HCT116 (cell line): ENCODE data around the gene GPHN. TPM values are rescaled to one million over a fixed set of nuclear protein-coding genes. Genes with fewer than 3 reads are reported as not detected.

Experiments
- ATAC-seq: fragments of 200-7000 bp; cut with Tn5 transposase; 2 replicates; pipeline ENCODE4 v1.9.1; 2020; ENCODE audit warnings: mild to moderate bottlenecking, moderate library complexity
- BruUV-seq: library from RNA; stranded (reverse); fragments of 400-500 nt; replicated peaks from 2 replicates; lab custom pipeline; 2021; lab: Mats Ljungman, UMichigan
- CTCF ChIA-PET: fragments of 300-600 bp; sonication (Branson Sonifier 250); formaldehyde crosslinking; loops from one replicate; lab custom pipeline; 2021; ENCODE audit warnings: antibody characterized with exemption; lab: Charles Lee
- POLR2A ChIA-PET: fragments of 300-600, 350-600 bp; sonication (Branson Sonifier 250); formaldehyde crosslinking; loops from one replicate; lab custom pipeline; 2021; ENCODE audit warnings: antibody characterized with exemption; lab: Charles Lee
- RAD21 ChIA-PET, 2 experiments: fragments of 300-600 bp; sonication (Branson Sonifier 250); formaldehyde crosslinking; loops; one replicate each; lab custom pipeline; 2023; ENCODE audit warnings: low total read pairs in 2 of 2; ENCODE audit not compliant: uncharacterized antibody in 2 of 2, unreplicated experiment in 2 of 2, low non-redundant PET in 1 of 2; lab: Charles Lee
- DNase-seq: peaks from one replicate; pipeline ENCODE4 v3.0.0-alpha.2; 2010; ENCODE audit warnings: low read depth, low spot score
- H2AFZ ChIP-seq: fragments of 200-600 bp; shearing (Covaris generic), sonication (generic); 2 replicates; pipeline ENCODE4 v1.6.1; 2017; ENCODE audit warnings: low read depth, mixed run types, mixed read lengths, antibody characterized with exemption, low read length; ENCODE audit not compliant: poor library complexity, severe bottlenecking
- H3K27ac ChIP-seq: 2 replicates; pipeline ENCODE4 v1.5.1; 2012; ENCODE audit warnings: low read depth, low read length
- H3K27me3 ChIP-seq: fragments of 200-600 bp; sonication (generic); 2 replicates; pipeline ENCODE4 v1.6.1; 2016; ENCODE audit warnings: mixed run types, low read length, mixed read lengths; ENCODE audit not compliant: insufficient read depth
- H3K36me3 ChIP-seq, 2 experiments: fragments of 200-500 bp in 1 of 2; fragments of 200-600 bp in 1 of 2; sonication (Bioruptor generic) in 1 of 2; sonication (generic) in 1 of 2; 2 replicates each; pipeline versions ENCODE4 v1.5.1 to v1.6.1; 2014 to 2016; ENCODE audit warnings: low read length in 2 of 2, inconsistent platforms in 1 of 2, mixed read lengths in 1 of 2, mixed run types in 1 of 2; ENCODE audit not compliant: insufficient read depth in 2 of 2, control insufficient read depth in 1 of 2
- H3K4me1 ChIP-seq, 2 experiments: fragments of 200-600 bp in 1 of 2; sonication (generic) in 1 of 2; 2 replicates each; pipeline versions ENCODE4 v1.5.1 to v1.6.1; 2012 to 2017; ENCODE audit warnings: low read length in 2 of 2, inconsistent platforms in 1 of 2, mild to moderate bottlenecking in 1 of 2, mixed read lengths in 1 of 2, mixed run types in 1 of 2, moderate library complexity in 1 of 2; ENCODE audit not compliant: insufficient read depth in 2 of 2, control insufficient read depth in 1 of 2
- H3K4me2 ChIP-seq: fragments of 200-600 bp; sonication (generic); 2 replicates; pipeline ENCODE4 v1.6.1; 2017; ENCODE audit warnings: mixed run types, low read length, mixed read lengths
- H3K4me3 ChIP-seq, 2 experiments: fragments of 200-600 bp in 1 of 2; sonication (generic) in 1 of 2; replicated peaks in 1 of 2; 2 replicates each; pipeline ENCODE4 v1.5.1; 2011 to 2016; ENCODE audit warnings: low read length in 2 of 2, control low read depth in 1 of 2, low read depth in 1 of 2, mild to moderate bottlenecking in 1 of 2, mixed read lengths in 1 of 2, mixed run types in 1 of 2
- H3K79me2 ChIP-seq: fragments of 200-600 bp; sonication (generic); 2 replicates; pipeline ENCODE4 v1.6.1; 2017; ENCODE audit warnings: mild to moderate bottlenecking, mixed run types, low read length, moderate library complexity, mixed read lengths; ENCODE audit not compliant: insufficient read depth
- H3K9ac ChIP-seq: fragments of 200-600 bp; sonication (generic); 2 replicates; pipeline ENCODE4 v1.6.1; 2016; ENCODE audit warnings: low read length, mixed read lengths
- H3K9me2 ChIP-seq: fragments of 200-600 bp; sonication (generic), shearing (Covaris generic); 2 replicates; pipeline ENCODE4 v1.6.1; 2017; ENCODE audit warnings: mixed run types, mild to moderate bottlenecking, moderate library complexity; ENCODE audit not compliant: insufficient read depth
- H3K9me3 ChIP-seq, 2 experiments: fragments of 200-500 bp in 1 of 2; fragments of 200-600 bp in 1 of 2; sonication (Bioruptor generic) in 1 of 2; sonication (generic) in 1 of 2; 2 replicates each; pipeline ENCODE4 v1.6.1; 2014 to 2017; ENCODE audit warnings: low read length in 2 of 2, mixed read lengths in 2 of 2, inconsistent platforms in 1 of 2, low read depth in 1 of 2, mild to moderate bottlenecking in 1 of 2, mixed run types in 1 of 2, moderate library complexity in 1 of 2; ENCODE audit not compliant: control insufficient read depth in 1 of 2, insufficient read depth in 1 of 2
- H4K20me1 ChIP-seq: fragments of 200-600 bp; sonication (generic), shearing (Covaris generic); 2 replicates; pipeline ENCODE4 v1.6.1; 2017; ENCODE audit warnings: mixed run types, mild to moderate bottlenecking, moderate library complexity; ENCODE audit not compliant: insufficient read depth
- ATF3 ChIP-seq: IDR thresholded peaks from 2 replicates; pipeline ENCODE4 v1.6.1; 2012
- CBX3 ChIP-seq: IDR thresholded peaks from 2 replicates; pipeline ENCODE4 v1.6.1; 2012; ENCODE audit warnings: low read depth
- EGR1 ChIP-seq: IDR thresholded peaks from 2 replicates; pipeline ENCODE4 v1.6.1; 2012; ENCODE audit warnings: low read depth
- JUND ChIP-seq: IDR thresholded peaks from 2 replicates; pipeline ENCODE4 v1.6.1; 2012
- POLR2AphosphoS5 ChIP-seq: IDR thresholded peaks from 2 replicates; pipeline ENCODE4 v1.6.1; 2011; ENCODE audit warnings: mild to moderate bottlenecking, low read depth, low read length, moderate library complexity
- RAD21 ChIP-seq: IDR thresholded peaks from 2 replicates; pipeline ENCODE4 v1.6.1; 2012; ENCODE audit warnings: low read depth, mild to moderate bottlenecking
- SIN3A ChIP-seq: IDR thresholded peaks from 2 replicates; pipeline ENCODE4 v1.6.1; 2012; ENCODE audit warnings: low read depth
- SP1 ChIP-seq: IDR thresholded peaks from 2 replicates; pipeline ENCODE4 v1.6.1; 2012; ENCODE audit warnings: low read depth
- TCF7L2 ChIP-seq: IDR thresholded peaks from 2 replicates; pipeline ENCODE4 v1.7.0; 2011; ENCODE audit warnings: borderline replicate concordance, inconsistent platforms; ENCODE audit not compliant: insufficient read depth, insufficient read length; ENCODE audit errors: extremely low read depth
- ZFX ChIP-seq: fragments of 450-650 bp; IDR thresholded peaks from 2 replicates; pipeline ENCODE4 v1.6.1; 2017
- intact Hi-C: fragments of 100-400 bp; cut with micrococcal nuclease; formaldehyde crosslinking; loops from 2 replicates; pipeline ENCODE4 v1.10.0; 2022
- total RNA-seq: library from RNA; stranded (reverse); gene quantifications from one replicate; pipeline ENCODE4 v1.2.1, GENCODE V29; 2021; ENCODE audit not compliant: unreplicated experiment

Gene GPHN
- total RNA-seq, 1 experiment from 2014 or later: 43.8 TPM

- TF ChIP-seq POLR2AphosphoS5 (peak; percentile 52; the same call in 1 of the 2 replicates), SIN3A (no peak), TCF7L2 (no peak), SP1 (peak; percentile 92), JUND (peak; percentile 98)
These were observed 679.0 kb downstream of the GPHN start (continued) for GRCh38 chr14:67186789-67187584.

- Histone ChIP-seq H3K9me2 (no peaks in the 10 kb centered on the region), H3K4me1 (peaks cover 28 to 38% of the 10 kb centered on the region in 2 experiments), H3K79me2 (no peaks in the 10 kb centered on the region), H3K9me3 (no peaks in the 10 kb centered on the region), H3K4me3 (peak overlapping the region; percentile 6 to 49; a peak in 2 of 4 replicates), H3K36me3 (no peaks in the 10 kb centered on the region), H4K20me1 (no peaks in the 10 kb centered on the region), H3K9ac (peak overlapping the region; percentile 31; the same call in 1 of the 2 replicates), H3K27me3 (no peaks in the 10 kb centered on the region), H2AFZ (peak overlapping the region; percentile 70), H3K4me2 (peak overlapping the region; percentile 88), H3K27ac (peak overlapping the region; percentile 39)
- peak; percentile 83 for ATAC-seq
- ChIA-PET CTCF (interaction anchor here (2.0 to 2.1 kb wide), 2 partner anchors 98 to 172 kb away, joined by 7 to 12 read pairs; partner anchors contain the start of gene ATP6V1D), RAD21 (interaction anchor here in 1 of 2 experiments (1.2 kb wide), 1 partner anchor 98 kb away, joined by 3 read pairs; no protein-coding TSS in a partner anchor), POLR2A (no interaction called here)
- no TSS peak for BruUV-seq
- DNase-seq: peak; percentile 85
- intact Hi-C loops: no loop called here
- TF ChIP-seq CBX3 (peak; percentile 56; the same call in 1 of the 2 replicates), ZFX (no peak), SP1 (peak; percentile 60), EGR1 (no peak), ATF3 (no peak), RAD21 (no peak), JUND (peak; percentile 28; the same call in 1 of the 2 replicates), TCF7L2 (no peak)
These were observed 679.9 kb downstream of the GPHN start for GRCh38 chr14:67187826-67188225.
